Smooth muscle cell (in vitro differentiated cells): ENCODE data around the gene CLCN3. TPM values are rescaled to one million over a fixed set of nuclear protein-coding genes. Genes with fewer than 3 reads are reported as not detected.

Source experiments
- DNase-seq: peaks from one replicate; lab custom pipeline; 2025; ENCODE audit not compliant: unreplicated experiment; lab: John Stamatoyannopoulos, UW
- H2AFZ ChIP-seq: fragments of 200-600 bp; sonication (generic); 2 replicates; pipeline ENCODE4 v1.6.0; 2016; ENCODE audit warnings: antibody characterized with exemption, low read depth, mild to moderate bottlenecking
- H3F3A ChIP-seq: fragments of 200-600 bp; sonication (generic); 2 replicates; pipeline ENCODE4 v1.6.0; 2017; ENCODE audit warnings: antibody characterized with exemption, low read depth
- H3K27ac ChIP-seq: fragments of 200-600 bp; sonication (generic); 2 replicates; pipeline ENCODE4 v1.5.1; 2016; ENCODE audit warnings: low read depth, mild to moderate bottlenecking
- H3K27me3 ChIP-seq: fragments of 200-600 bp; sonication (generic); 2 replicates; pipeline ENCODE4 v1.6.1; 2016; ENCODE audit warnings: low read depth, mild to moderate bottlenecking
- H3K36me3 ChIP-seq: fragments of 200-600 bp; sonication (generic); 2 replicates; pipeline ENCODE4 v1.5.1; 2016; ENCODE audit warnings: low read depth
- H3K4me1 ChIP-seq: fragments of 200-600 bp; sonication (generic); 2 replicates; pipeline ENCODE4 v1.5.1; 2016; ENCODE audit warnings: low read depth
- H3K4me2 ChIP-seq: fragments of 200-600 bp; sonication (generic); 2 replicates; pipeline ENCODE4 v1.6.0; 2016; ENCODE audit warnings: mild to moderate bottlenecking
- H3K4me3 ChIP-seq: fragments of 200-600 bp; sonication (generic); 2 replicates; pipeline ENCODE4 v1.5.1; 2016; ENCODE audit warnings: mild to moderate bottlenecking
- H3K79me2 ChIP-seq: fragments of 200-600 bp; sonication (generic); 2 replicates; pipeline ENCODE4 v1.6.0; 2016; ENCODE audit warnings: low read depth, mild to moderate bottlenecking
- H3K9ac ChIP-seq: fragments of 200-600 bp; sonication (generic); 2 replicates; pipeline ENCODE4 v1.6.0; 2016; ENCODE audit warnings: low read depth
- H3K9me3 ChIP-seq: fragments of 200-600 bp; sonication (generic); replicated peaks from 2 replicates; pipeline ENCODE4 v1.5.1; 2016; ENCODE audit warnings: low read depth
- H4K20me1 ChIP-seq: fragments of 200-600 bp; sonication (generic); 2 replicates; pipeline ENCODE4 v1.6.0; 2016; ENCODE audit warnings: low read depth
- CTCF ChIP-seq: fragments of 200-600 bp; sonication (generic); IDR thresholded peaks from 2 replicates; pipeline ENCODE4 v1.5.1; 2017; ENCODE audit warnings: borderline replicate concordance, mild to moderate bottlenecking, antibody characterized with exemption; ENCODE audit not compliant: insufficient read depth, poor library complexity, severe bottlenecking
- WGBS: methylation state at CpG from one replicate; pipeline ENCODE4 v1.1.7; 2016; ENCODE audit warnings: low lambda C conversion rate; 5-methylcytosine and 5-hydroxymethylcytosine counted together
- polyA plus RNA-seq: library from polyadenylated mRNA; unstranded; fragments of >200 nt; fragmentation: Nextera tagmentation; extraction: Ambion mirVana; gene quantifications from 2 replicates; pipeline ENCODE4 v1.2.1, GENCODE V29; 2016
- total RNA-seq: library from RNA; depleted of rRNA; stranded (reverse); fragments of >200 nt; gene quantifications from 2 replicates; pipeline ENCODE4 v1.2.3, GENCODE V29; 2014

Gene CLCN3
- total and polyA plus RNA-seq, 2 experiments from 2014 or later, result 13.7 to 41.2 TPM

- peaks cover 18% of the 10 kb centered on the region for H3K4me1 ChIP-seq
- no peaks in the 10 kb centered on the region for H3K27me3 ChIP-seq
- H3K4me3 ChIP-seq, result no peak overlapping the region
- no peak overlapping the region for H2AFZ ChIP-seq
- no peak overlapping the region for H3K4me2 ChIP-seq
- no peak for DNase-seq
- no peak for TF ChIP-seq CTCF
- no peaks in the 10 kb centered on the region for H3K36me3 ChIP-seq
- peaks cover 25% of the 10 kb centered on the region for H4K20me1 ChIP-seq
- H3K9me3 ChIP-seq, result no peaks in the 10 kb centered on the region
- H3K79me2 ChIP-seq, result peaks cover 100% of the 10 kb centered on the region
- H3K27ac ChIP-seq, result no peak overlapping the region
- H3K9ac ChIP-seq, result no peak overlapping the region
- WGBS, result 96% methylated on average over 5 of the region's 5 CpGs
- H3F3A ChIP-seq, result peaks cover 6% of the 10 kb centered on the region
Observed at GRCh38 chr4:169625886-169626285, 5.5 kb downstream of the CLCN3 start.

GRCh38 chr4:169626331-169627282 is 6.2 kb downstream of the CLCN3 start:
- no peak for TF ChIP-seq CTCF
- Histone ChIP-seq H3K4me1 (peaks cover 15% of the 10 kb centered on the region), H3K9ac (no peak overlapping the region), H3K9me3 (no peaks in the 10 kb centered on the region), H3K4me2 (no peak overlapping the region), H2AFZ (no peak overlapping the region), H3K79me2 (peaks cover 98% of the 10 kb centered on the region), H3K36me3 (no peaks in the 10 kb centered on the region), H3K27ac (no peak overlapping the region), H3K27me3 (no peaks in the 10 kb centered on the region), H4K20me1 (peaks cover 25% of the 10 kb centered on the region), H3F3A (peaks cover 3% of the 10 kb centered on the region), H3K4me3 (no peak overlapping the region)
- WGBS, result 93% methylated on average over 6 of the region's 6 CpGs
- DNase-seq, result no peak

GRCh38 chr4:169627307-169627706 is 6.9 kb downstream of the CLCN3 start:
- no peaks in the 10 kb centered on the region for H3F3A ChIP-seq
- no peaks in the 10 kb centered on the region for H3K9me3 ChIP-seq
- H3K36me3 ChIP-seq, result no peaks in the 10 kb centered on the region
- no peak overlapping the region for H2AFZ ChIP-seq
- TF ChIP-seq CTCF, result no peak
- no peak for DNase-seq
- H3K9ac ChIP-seq, result no peak overlapping the region
- no peak overlapping the region for H3K27ac ChIP-seq
- peaks cover 9% of the 10 kb centered on the region for H3K4me1 ChIP-seq
- no peaks in the 10 kb centered on the region for H3K27me3 ChIP-seq
- WGBS, result 100% methylated on average over 1 of the region's 1 CpG
- H3K4me2 ChIP-seq, result no peak overlapping the region
- peaks cover 98% of the 10 kb centered on the region for H3K79me2 ChIP-seq
- H4K20me1 ChIP-seq, result peaks cover 25% of the 10 kb centered on the region
- H3K4me3 ChIP-seq, result no peak overlapping the region

- no peak overlapping the region for H3K4me2 ChIP-seq
- no peaks in the 10 kb centered on the region for H3K36me3 ChIP-seq
- no peak overlapping the region for H3K27ac ChIP-seq
- H3K9ac ChIP-seq, result no peak overlapping the region
- H3K4me1 ChIP-seq, result no peaks in the 10 kb centered on the region
- H3K4me3 ChIP-seq, result no peak overlapping the region
- WGBS, result 94% methylated on average over 2 of the region's 2 CpGs
- no peaks in the 10 kb centered on the region for H3F3A ChIP-seq
- no peaks in the 10 kb centered on the region for H3K9me3 ChIP-seq
- TF ChIP-seq CTCF, result no peak
- no peak overlapping the region for H2AFZ ChIP-seq
- DNase-seq, result no peak
- peaks cover 96% of the 10 kb centered on the region for H3K79me2 ChIP-seq
- H4K20me1 ChIP-seq, result peaks cover 34% of the 10 kb centered on the region
- H3K27me3 ChIP-seq, result no peaks in the 10 kb centered on the region
Observed at GRCh38 chr4:169628579-169628978, 8.2 kb downstream of the CLCN3 start.
